Endothelial cell of umbilical vein (primary cell): Measurements from ENCODE around the gene CUL2. TPM values are rescaled to one million over a fixed set of nuclear protein-coding genes. Genes with fewer than 3 reads are reported as not detected.

Experiments
- BruUV-seq: library from RNA; stranded (reverse); fragments of 400-500 nt; replicated peaks from 2 replicates; lab custom pipeline; 2021; lab: Mats Ljungman, UMichigan
- CTCF ChIA-PET: fragments of 300-600, 350-600 bp; sonication (Branson Sonifier 250); formaldehyde crosslinking; loops from one replicate; lab custom pipeline; 2021; ENCODE audit warnings: antibody characterized with exemption, inconsistent platforms; lab: Charles Lee
- POLR2A ChIA-PET: fragments of 300-600, 350-600 bp; sonication (Branson Sonifier 250); formaldehyde crosslinking; loops from one replicate; lab custom pipeline; 2021; ENCODE audit warnings: antibody characterized with exemption, inconsistent platforms; lab: Charles Lee
- DNase-seq: peaks from one replicate; pipeline ENCODE4 v3.0.0-alpha.2; 2011; ENCODE audit warnings: low read depth, low spot score
- FAIRE-seq: peaks from 2 replicates; lab custom pipeline; 2011; peaks lifted over from hg19 to GRCh38; lab: Jason Lieb, UNC
- H2AFZ ChIP-seq: 2 replicates; pipeline ENCODE4 v1.6.0; 2012; ENCODE audit warnings: low read depth, low read length, control low read depth, inconsistent platforms
- H3K27ac ChIP-seq: 2 replicates; pipeline ENCODE4 v1.5.1; 2011; ENCODE audit warnings: low read depth, mild to moderate bottlenecking, control low read depth, low read length, moderate library complexity; ENCODE audit not compliant: insufficient read depth
- H3K27me3 ChIP-seq, 2 experiments: 2 replicates each; pipeline versions ENCODE4 v1.6.0 to v1.6.1; 2011; ENCODE audit warnings: low read length in 2 of 2, mixed read lengths in 1 of 2; ENCODE audit not compliant: control insufficient read depth in 2 of 2, insufficient read depth in 2 of 2
- H3K36me3 ChIP-seq, 2 experiments: 2 replicates in 1 of 2; 3 replicates in 1 of 2; pipeline ENCODE4 v1.5.1; 2011; ENCODE audit warnings: low read length in 2 of 2, mild to moderate bottlenecking in 1 of 2, moderate library complexity in 1 of 2; ENCODE audit not compliant: control insufficient read depth in 2 of 2, insufficient read depth in 2 of 2; ENCODE audit errors: extremely low read depth in 1 of 2
- H3K4me1 ChIP-seq: 3 replicates; pipeline ENCODE4 v1.5.1; 2011; ENCODE audit warnings: mild to moderate bottlenecking, low read length; ENCODE audit not compliant: control insufficient read depth, insufficient read depth; ENCODE audit errors: extremely low read depth
- H3K4me2 ChIP-seq: 2 replicates; pipeline ENCODE4 v1.6.1; 2011; ENCODE audit warnings: low read length, control low read depth, mixed read lengths; ENCODE audit not compliant: insufficient read depth
- H3K4me3 ChIP-seq, 3 experiments: fragments of 200-600 bp in 1 of 3; sonication (generic), shearing (Covaris generic) in 1 of 3; replicated peaks in 1 of 3; 2 replicates each; pipeline ENCODE4 v1.5.1; 2011 to 2016; ENCODE audit warnings: control low read depth in 3 of 3, low read length in 3 of 3, mild to moderate bottlenecking in 2 of 3, inconsistent platforms in 1 of 3, low read depth in 1 of 3, moderate library complexity in 1 of 3; ENCODE audit not compliant: insufficient read depth in 1 of 3
- H3K79me2 ChIP-seq: 2 replicates; pipeline ENCODE4 v1.6.0; 2012; ENCODE audit warnings: low read length, inconsistent platforms; ENCODE audit not compliant: control insufficient read depth, insufficient read depth
- H3K9ac ChIP-seq: replicated peaks from 2 replicates; pipeline ENCODE3; 2011; ENCODE audit warnings: low read length, control low read depth; ENCODE audit not compliant: insufficient read depth; ENCODE audit errors: extremely low read depth
- H3K9me1 ChIP-seq: replicated peaks from 3 replicates; pipeline ENCODE4 v1.6.0; 2011; ENCODE audit warnings: mild to moderate bottlenecking, low read length; ENCODE audit not compliant: control insufficient read depth, insufficient read depth; ENCODE audit errors: extremely low read depth
- H3K9me3 ChIP-seq: replicated peaks from 2 replicates; pipeline ENCODE4 v1.5.1; 2012; ENCODE audit warnings: low read length, inconsistent platforms; ENCODE audit not compliant: control insufficient read depth, insufficient read depth
- H4K20me1 ChIP-seq: replicated peaks from 2 replicates; pipeline ENCODE3; 2011; ENCODE audit warnings: mild to moderate bottlenecking, low read length; ENCODE audit not compliant: control insufficient read depth, insufficient read depth; ENCODE audit errors: extremely low read depth
- CTCF ChIP-seq, 2 donors: IDR thresholded peaks; 1 replicate in 1 of 2; 2 replicates in 1 of 2; pipeline ENCODE4 v1.5.1; 2011; ENCODE audit warnings: low read length in 2 of 2, mild to moderate bottlenecking in 2 of 2, moderate library complexity in 2 of 2, control low read depth in 1 of 2, inconsistent platforms in 1 of 2, low read depth in 1 of 2; ENCODE audit not compliant: insufficient read depth in 1 of 2; ENCODE audit errors: extremely low read depth in 1 of 2
- FOS ChIP-seq: IDR thresholded peaks from 2 replicates; pipeline ENCODE4 v1.6.1; 2011; ENCODE audit warnings: mild to moderate bottlenecking, low read length, moderate library complexity, borderline replicate concordance; ENCODE audit not compliant: insufficient read depth
- GATA2 ChIP-seq: IDR thresholded peaks from 2 replicates; pipeline ENCODE4 v1.7.0; 2011; ENCODE audit warnings: low read depth, mild to moderate bottlenecking, moderate library complexity, mixed read lengths, low read length; ENCODE audit not compliant: insufficient read length, insufficient read depth
- JUN ChIP-seq: IDR thresholded peaks from 2 replicates; pipeline ENCODE4 v1.6.1; 2011; ENCODE audit warnings: borderline replicate concordance, low read depth; ENCODE audit not compliant: insufficient read length, insufficient read depth
- MAX ChIP-seq: IDR thresholded peaks from 2 replicates; pipeline ENCODE4 v1.6.1; 2011; ENCODE audit not compliant: insufficient read depth, insufficient read length
- POLR2AphosphoS5 ChIP-seq: IDR thresholded peaks from 2 replicates; pipeline ENCODE4 v1.6.1; 2012; ENCODE audit warnings: low read depth, mild to moderate bottlenecking, control low read depth, low read length, moderate library complexity; ENCODE audit not compliant: insufficient read depth
- dilution Hi-C: fragments of 300-500 bp; cut with MboI; formaldehyde crosslinking; loops from one replicate; pipeline ENCODE4 v1.15.0; 2019; ENCODE audit warnings: low sequenced_read_pairs; ENCODE audit not compliant: extremely low pct_ligation_motif_present
- intact Hi-C: fragments of 100-400 bp; cut with micrococcal nuclease; formaldehyde crosslinking; loops from one replicate; pipeline ENCODE4 v1.10.0; 2022
- polyA plus RNA-seq, 4 experiments: library from polyadenylated mRNA; depleted of rRNA in 3 of 4; stranded (reverse) in 3 of 4; unstranded in 1 of 4; fragments of >200 nt; gene quantifications; 2 replicates each; pipeline versions ENCODE4 v1.2.1 to v1.2.3, GENCODE V29; 2011 to 2012; ENCODE audit warnings: missing spikeins in 1 of 4
- total RNA-seq: library from RNA; stranded (reverse); gene quantifications from 2 replicates; pipeline ENCODE4 v1.2.3, GENCODE V29; 2021

The CUL2 gene
- total and polyA plus RNA-seq, 2 donors (not counting 3 experiments of a cell fraction or from before 2014, with no cell fraction given) = 11.6 to 45.3 TPM

- intact Hi-C loops = no loop called here
Measured at GRCh38 chr10:35119378-35119777, 29.2 kb upstream of the CUL2 start.

More at GRCh38 chr10:35119378-35119777, 29.2 kb upstream of the CUL2 start:
- TF ChIP-seq GATA2 (no peak), MAX (no peak), FOS (no peak), CTCF (IDR thresholded peaks at IDR 0.05; ENCODE audit: extremely low read depth in 1 of 2, insufficient read depth in 1 of 2, low read depth in 1 of 2, low read length in 2 of 2) (no peak), JUN (no peak), POLR2AphosphoS5 (no peak)
- Histone ChIP-seq H3K4me3 (no peak overlapping the region), H3K9ac (no peak overlapping the region), H3K9me3 (no peaks in the 10 kb centered on the region), H3K36me3 (no peaks in the 10 kb centered on the region), H3K27me3 (peaks cover 0 to 2% of the 10 kb centered on the region in 2 experiments), H2AFZ (no peak overlapping the region), H3K4me2 (no peak overlapping the region), H3K27ac (no peak overlapping the region), H3K79me2 (no peaks in the 10 kb centered on the region), H4K20me1 (no peaks in the 10 kb centered on the region), H3K9me1 (no peaks in the 10 kb centered on the region), H3K4me1 (no peaks in the 10 kb centered on the region)
- POLR2A ChIA-PET = no interaction called here
- DNase-seq (no peak), FAIRE-seq (no peak)
- BruUV-seq = no TSS peak
- dilution Hi-C loops = loop anchor here (25.0 kb wide), 1 partner anchor 93 kb away; no protein-coding TSS in a partner anchor
- CTCF ChIA-PET = interaction anchor here (0.9 to 7.0 kb wide), 30 partner anchors 11 to 1761 kb away, joined by 3 to 103 read pairs (median 6); no protein-coding TSS in a partner anchor
